Measurements from ENCODE around the gene TXNDC2.

- no peak for TF ChIP-seq HDGF (IDR thresholded peaks at IDR 0.05)
- no peak for TF ChIP-seq SREBF1 (IDR thresholded peaks at IDR 0.05; ENCODE audit: low read length)
- TF ChIP-seq CHD4 (IDR thresholded peaks at IDR 0.05), result no peak
- no peak for TF ChIP-seq CHD2 (IDR thresholded peaks at IDR 0.05; ENCODE audit: borderline replicate concordance, low read depth, low read length)
- TF ChIP-seq ESRRA (IDR thresholded peaks at IDR 0.05; ENCODE audit: low read length), result no peak
- TF ChIP-seq PAX8 (IDR thresholded peaks at IDR 0.05), result no peak
These were observed 8.7 kb upstream of the TXNDC2 start for GRCh38 chr18:9876867-9877654.
